ENCODE measurements around the gene CCDC182.

Gene CCDC182

GRCh38 chr17:57758654-57759053 is 13.6 kb upstream of the CCDC182 start:
- no peak overlapping the region for H2BK120ac ChIP-seq (ENCODE audit: low read depth, low read length)

GRCh38 chr17:57757735-57758134 is 12.6 kb upstream of the CCDC182 start:
- H2BK5ac ChIP-seq (ENCODE audit: low read length), result peak overlapping the region; percentile 31
- no peak overlapping the region for H3K14ac ChIP-seq (ENCODE audit: low read length)
- no peaks in the 10 kb centered on the region for H3K9me3 ChIP-seq (replicated peaks in 1 of 2; ENCODE audit: control insufficient read depth in 2 of 2, insufficient read depth in 1 of 2, low read depth in 1 of 2, low read length in 2 of 2)
- no peak overlapping the region for H4K91ac ChIP-seq (ENCODE audit: low read depth, low read length, poor library complexity)
- peak overlapping the region; percentile 11 for H3K23ac ChIP-seq (ENCODE audit: low read depth, low read length, poor library complexity)
- H3K27me3 ChIP-seq (ENCODE audit: control insufficient read depth in 3 of 3, insufficient read depth in 3 of 3, low read depth in 1 of 3, low read length in 3 of 3), result peaks cover 0 to 2% (median 0%) of the 10 kb centered on the region in 3 experiments
- no peaks in the 10 kb centered on the region for H3K36me3 ChIP-seq (replicated peaks in 1 of 2; ENCODE audit: control insufficient read depth in 2 of 2, insufficient read depth in 2 of 2, low read length in 2 of 2)
- H3K79me1 ChIP-seq (ENCODE audit: low read depth, low read length), result no peaks in the 10 kb centered on the region
- WGBS, 2 donors (ENCODE audit: extremely low coverage in 2 of 2, insufficient read length in 2 of 2, insufficient replicate concordance in 1 of 2), result no CpG with 5 or more reads among the region's 9 CpGs
- H3K4me2 ChIP-seq (ENCODE audit: insufficient read depth, low read length, poor library complexity, severe bottlenecking), result no peak overlapping the region
- H3K4ac ChIP-seq (ENCODE audit: low read length), result no peak overlapping the region
- H3K9ac ChIP-seq (ENCODE audit: low read depth, low read length, poor library complexity), result no peak overlapping the region
- no peak overlapping the region for H3K27ac ChIP-seq (replicated peaks; ENCODE audit: low read length)
- no peak overlapping the region for H4K8ac ChIP-seq (ENCODE audit: low read depth, low read length)
- H3K4me3 ChIP-seq (ENCODE audit: low read length in 2 of 2), result no peak overlapping the region
- H2AK5ac ChIP-seq (ENCODE audit: low read depth, low read length), result peak overlapping the region; percentile 22
- peak overlapping the region; percentile 1 for H3K18ac ChIP-seq (ENCODE audit: low read length)
- no peak overlapping the region for H2BK120ac ChIP-seq (ENCODE audit: low read depth, low read length)
- no peak overlapping the region for H2BK12ac ChIP-seq (ENCODE audit: low read length)
- H3K4me1 ChIP-seq (ENCODE audit: control insufficient read depth in 2 of 2, insufficient read depth in 1 of 2, low read depth in 1 of 2, low read length in 2 of 2), result peaks cover 15 to 39% of the 10 kb centered on the region in 2 donors
- H2AFZ ChIP-seq (ENCODE audit: low read length), result peak overlapping the region; percentile 4
- peak overlapping the region; percentile 76 for H2BK15ac ChIP-seq (ENCODE audit: low read length)
- no peak for DNase-seq (ENCODE audit: low spot score)

More at GRCh38 chr17:57758654-57759053, 13.6 kb upstream of the CCDC182 start:
- no peak overlapping the region for H3K14ac ChIP-seq (ENCODE audit: low read length)
- H3K18ac ChIP-seq (ENCODE audit: low read length), result no peak overlapping the region
- no peak overlapping the region for H2AFZ ChIP-seq (ENCODE audit: low read length)
- no peaks in the 10 kb centered on the region for H3K36me3 ChIP-seq (replicated peaks in 1 of 2; ENCODE audit: control insufficient read depth in 2 of 2, insufficient read depth in 2 of 2, low read length in 2 of 2)
- H3K79me1 ChIP-seq (ENCODE audit: low read depth, low read length), result no peaks in the 10 kb centered on the region
- no peak overlapping the region for H3K4me3 ChIP-seq (ENCODE audit: low read length in 2 of 2)
- no peak overlapping the region for H3K4ac ChIP-seq (ENCODE audit: low read length)
- no peak overlapping the region for H4K8ac ChIP-seq (ENCODE audit: low read depth, low read length)
- peaks cover 0 to 2% (median 0%) of the 10 kb centered on the region in 3 experiments for H3K27me3 ChIP-seq (ENCODE audit: control insufficient read depth in 3 of 3, insufficient read depth in 3 of 3, low read depth in 1 of 3, low read length in 3 of 3)
- no peak overlapping the region for H2BK12ac ChIP-seq (ENCODE audit: low read length)
- no peak overlapping the region for H2BK5ac ChIP-seq (ENCODE audit: low read length)
- no peak overlapping the region for H3K4me2 ChIP-seq (ENCODE audit: insufficient read depth, low read length, poor library complexity, severe bottlenecking)
- peaks cover 21 to 46% of the 10 kb centered on the region in 2 donors for H3K4me1 ChIP-seq (ENCODE audit: control insufficient read depth in 2 of 2, insufficient read depth in 1 of 2, low read depth in 1 of 2, low read length in 2 of 2)
- no peak overlapping the region for H4K91ac ChIP-seq (ENCODE audit: low read depth, low read length, poor library complexity)
- no peak overlapping the region for H3K23ac ChIP-seq (ENCODE audit: low read depth, low read length, poor library complexity)
- no CpG with 5 or more reads among the region's 1 CpG for WGBS, 2 donors (ENCODE audit: extremely low coverage in 2 of 2, insufficient read length in 2 of 2, insufficient replicate concordance in 1 of 2)
- H2AK5ac ChIP-seq (ENCODE audit: low read depth, low read length), result no peak overlapping the region
- no peak overlapping the region for H2BK15ac ChIP-seq (ENCODE audit: low read length)
- H3K9ac ChIP-seq (ENCODE audit: low read depth, low read length, poor library complexity), result no peak overlapping the region
- no peak for DNase-seq (ENCODE audit: low spot score)
- H3K27ac ChIP-seq (replicated peaks; ENCODE audit: low read length), result no peak overlapping the region
- H3K9me3 ChIP-seq (replicated peaks in 1 of 2; ENCODE audit: control insufficient read depth in 2 of 2, insufficient read depth in 1 of 2, low read depth in 1 of 2, low read length in 2 of 2), result no peaks in the 10 kb centered on the region

GRCh38 chr17:57756951-57757350 is 11.9 kb upstream of the CCDC182 start:
- Histone ChIP-seq H3K27ac (replicated peaks; ENCODE audit: low read length) (no peak overlapping the region), H3K79me1 (ENCODE audit: low read depth, low read length) (no peaks in the 10 kb centered on the region), H3K23ac (ENCODE audit: low read depth, low read length, poor library complexity) (no peak overlapping the region), H2AK5ac (ENCODE audit: low read depth, low read length) (no peak overlapping the region), H3K4me1 (ENCODE audit: control insufficient read depth in 2 of 2, insufficient read depth in 1 of 2, low read depth in 1 of 2, low read length in 2 of 2) (peaks cover 11 to 33% of the 10 kb centered on the region in 2 donors), H3K36me3 (replicated peaks in 1 of 2; ENCODE audit: control insufficient read depth in 2 of 2, insufficient read depth in 2 of 2, low read length in 2 of 2) (no peaks in the 10 kb centered on the region), H3K18ac (ENCODE audit: low read length) (no peak overlapping the region), H2BK5ac (ENCODE audit: low read length) (no peak overlapping the region), H2AFZ (ENCODE audit: low read length) (peak overlapping the region; percentile 5), H3K9me3 (replicated peaks in 1 of 2; ENCODE audit: control insufficient read depth in 2 of 2, insufficient read depth in 1 of 2, low read depth in 1 of 2, low read length in 2 of 2) (no peaks in the 10 kb centered on the region), H4K8ac (ENCODE audit: low read depth, low read length) (no peak overlapping the region), H3K9ac (ENCODE audit: low read depth, low read length, poor library complexity) (no peak overlapping the region), H2BK12ac (ENCODE audit: low read length) (no peak overlapping the region), H3K4me3 (ENCODE audit: low read length in 2 of 2) (no peak overlapping the region), H3K14ac (ENCODE audit: low read length) (no peak overlapping the region), H3K27me3 (ENCODE audit: control insufficient read depth in 3 of 3, insufficient read depth in 3 of 3, low read depth in 1 of 3, low read length in 3 of 3) (peaks cover 0 to 2% (median 0%) of the 10 kb centered on the region in 3 experiments), H3K4ac (ENCODE audit: low read length) (no peak overlapping the region), H2BK120ac (ENCODE audit: low read depth, low read length) (no peak overlapping the region), H3K4me2 (ENCODE audit: insufficient read depth, low read length, poor library complexity, severe bottlenecking) (no peak overlapping the region), H2BK15ac (ENCODE audit: low read length) (no peak overlapping the region), H4K91ac (ENCODE audit: low read depth, low read length, poor library complexity) (no peak overlapping the region)
- DNase-seq (ENCODE audit: low spot score), result no peak
- WGBS, 2 donors (ENCODE audit: extremely low coverage in 2 of 2, insufficient read length in 2 of 2, insufficient replicate concordance in 1 of 2), result no CpG with 5 or more reads among the region's 7 CpGs

GRCh38 chr17:57755480-57756070 is 10.5 kb upstream of the CCDC182 start:
- no peak overlapping the region for H3K23ac ChIP-seq (ENCODE audit: low read depth, low read length, poor library complexity)
- no peak overlapping the region for H4K91ac ChIP-seq (ENCODE audit: low read depth, low read length, poor library complexity)
- H3K9ac ChIP-seq (ENCODE audit: low read depth, low read length, poor library complexity), result no peak overlapping the region
- no peak for DNase-seq (ENCODE audit: low spot score)
- no peak overlapping the region for H3K27ac ChIP-seq (replicated peaks; ENCODE audit: low read length)
- no peaks in the 10 kb centered on the region for H3K79me1 ChIP-seq (ENCODE audit: low read depth, low read length)
- H3K4me2 ChIP-seq (ENCODE audit: insufficient read depth, low read length, poor library complexity, severe bottlenecking), result no peak overlapping the region
- H3K14ac ChIP-seq (ENCODE audit: low read length), result no peak overlapping the region
- H3K4ac ChIP-seq (ENCODE audit: low read length), result no peak overlapping the region
- no peaks in the 10 kb centered on the region for H3K36me3 ChIP-seq (replicated peaks in 1 of 2; ENCODE audit: control insufficient read depth in 2 of 2, insufficient read depth in 2 of 2, low read length in 2 of 2)
- no peak overlapping the region for H2BK120ac ChIP-seq (ENCODE audit: low read depth, low read length)
- H3K18ac ChIP-seq (ENCODE audit: low read length), result no peak overlapping the region
- WGBS, 2 donors (ENCODE audit: extremely low coverage in 2 of 2, insufficient read length in 2 of 2, insufficient replicate concordance in 1 of 2), result no CpG with 5 or more reads among the region's 6 CpGs
- no peaks in the 10 kb centered on the region for H3K9me3 ChIP-seq (replicated peaks in 1 of 2; ENCODE audit: control insufficient read depth in 2 of 2, insufficient read depth in 1 of 2, low read depth in 1 of 2, low read length in 2 of 2)
- H2BK5ac ChIP-seq (ENCODE audit: low read length), result no peak overlapping the region
- no peak overlapping the region for H3K4me3 ChIP-seq (ENCODE audit: low read length in 2 of 2)
- H4K8ac ChIP-seq (ENCODE audit: low read depth, low read length), result no peak overlapping the region
- peaks cover 6 to 30% of the 10 kb centered on the region in 2 donors for H3K4me1 ChIP-seq (ENCODE audit: control insufficient read depth in 2 of 2, insufficient read depth in 1 of 2, low read depth in 1 of 2, low read length in 2 of 2)
- peaks cover 0 to 2% (median 0%) of the 10 kb centered on the region in 3 experiments for H3K27me3 ChIP-seq (ENCODE audit: control insufficient read depth in 3 of 3, insufficient read depth in 3 of 3, low read depth in 1 of 3, low read length in 3 of 3)
- H2AFZ ChIP-seq (ENCODE audit: low read length), result no peak overlapping the region
- H2BK12ac ChIP-seq (ENCODE audit: low read length), result no peak overlapping the region
- H2BK15ac ChIP-seq (ENCODE audit: low read length), result no peak overlapping the region
- no peak overlapping the region for H2AK5ac ChIP-seq (ENCODE audit: low read depth, low read length)
